Measurements from ENCODE around the gene NUP210. TPM values are rescaled to one million over a fixed set of nuclear protein-coding genes. Genes with fewer than 3 reads are reported as not detected.
"Not testable (repeated sequence)": the region's sequence is repeated elsewhere in the genome, so short reads cannot be mapped to it uniquely, and the experiment has no call there.

Gene NUP210
- total RNA-seq, 1 donor from 2014 or later, result 164 TPM

GRCh38 chr3:13451301-13451673 lies 31.2 kb upstream of the NUP210 start:
- Mint-ChIP-seq H3K27me3 (no peaks in the 10 kb centered on the region), H3K27ac (peak overlapping the region; percentile 95), H3K4me1 (peaks cover 18% of the 10 kb centered on the region), H3K9me3 (no peaks in the 10 kb centered on the region), H3K36me3 (ENCODE audit: low read depth) (no peaks in the 10 kb centered on the region), H3K4me3 (peak overlapping the region; percentile 95)
- intact Hi-C loops (cut with micrococcal nuclease), result loop anchor here (1.0 kb wide), 2 partner anchors 30 to 37 kb away; no protein-coding TSS in a partner anchor
- no peak for DNase-seq

GRCh38 chr3:13442882-13443281 lies 22.8 kb upstream of the NUP210 start:
- intact Hi-C loops (cut with micrococcal nuclease); H3K27me3 Mint-ChIP-seq: not testable (repeated sequence)

GRCh38 chr3:13440204-13440817 lies 20.2 kb upstream of the NUP210 start:
- Mint-ChIP-seq H3K27ac (no peak overlapping the region), H3K9me3 (no peaks in the 10 kb centered on the region), H3K27me3 (peaks cover 17% of the 10 kb centered on the region), H3K4me1 (peaks cover 3% of the 10 kb centered on the region), H3K4me3 (no peak overlapping the region), H3K36me3 (ENCODE audit: low read depth) (no peaks in the 10 kb centered on the region)
- intact Hi-C loops (cut with micrococcal nuclease), result no loop called here
- no peak for DNase-seq

More at GRCh38 chr3:13442882-13443281, 22.8 kb upstream of the NUP210 start:
- not testable (repeated sequence) for H3K4me3 Mint-ChIP-seq; H3K36me3 Mint-ChIP-seq (ENCODE audit: low read depth); DNase-seq; H3K4me1 Mint-ChIP-seq; H3K27ac Mint-ChIP-seq; H3K9me3 Mint-ChIP-seq

GRCh38 chr3:13436213-13436612 lies 16.1 kb upstream of the NUP210 start:
- H3K27ac Mint-ChIP-seq; H3K4me1 Mint-ChIP-seq; H3K4me3 Mint-ChIP-seq; H3K36me3 Mint-ChIP-seq (ENCODE audit: low read depth); intact Hi-C loops (cut with micrococcal nuclease); DNase-seq; H3K9me3 Mint-ChIP-seq: not testable (repeated sequence)
- H3K27me3 Mint-ChIP-seq, result peaks cover 20% of the 10 kb centered on the region

- Mint-ChIP-seq H3K27me3 (peaks cover 17% of the 10 kb centered on the region), H3K36me3 (ENCODE audit: low read depth) (no peaks in the 10 kb centered on the region), H3K9me3 (peaks cover 3% of the 10 kb centered on the region), H3K4me1 (peaks cover 4% of the 10 kb centered on the region), H3K4me3 (no peak overlapping the region), H3K27ac (no peak overlapping the region)
- no peak for DNase-seq
- intact Hi-C loops (cut with micrococcal nuclease), result no loop called here
Measured at GRCh38 chr3:13433912-13434311, 13.8 kb upstream of the NUP210 start.

GRCh38 chr3:13432093-13432492 lies 12.0 kb upstream of the NUP210 start:
- intact Hi-C loops (cut with micrococcal nuclease), result no loop called here
- DNase-seq, result no peak
- Mint-ChIP-seq H3K9me3 (peaks cover 3% of the 10 kb centered on the region), H3K27ac (no peak overlapping the region), H3K36me3 (ENCODE audit: low read depth) (no peaks in the 10 kb centered on the region), H3K27me3 (peaks cover 15% of the 10 kb centered on the region), H3K4me3 (no peak overlapping the region), H3K4me1 (peaks cover 11% of the 10 kb centered on the region)

- H3K27ac Mint-ChIP-seq; H3K4me3 Mint-ChIP-seq; DNase-seq; H3K36me3 Mint-ChIP-seq (ENCODE audit: low read depth); H3K9me3 Mint-ChIP-seq; H3K27me3 Mint-ChIP-seq; intact Hi-C loops (cut with micrococcal nuclease): not testable (repeated sequence)
- peaks cover 16% of the 10 kb centered on the region for H3K4me1 Mint-ChIP-seq
Measured at GRCh38 chr3:13430411-13430875, 10.3 kb upstream of the NUP210 start.

- DNase-seq, result no peak
- no peaks in the 10 kb centered on the region for H3K36me3 Mint-ChIP-seq (ENCODE audit: low read depth)
- H3K4me3 Mint-ChIP-seq, result no peak overlapping the region
- intact Hi-C loops (cut with micrococcal nuclease), result no loop called here
- H3K9me3 Mint-ChIP-seq, result peaks cover 3% of the 10 kb centered on the region
- H3K27ac Mint-ChIP-seq, result no peak overlapping the region
- H3K27me3 Mint-ChIP-seq, result peaks cover 2% of the 10 kb centered on the region
- H3K4me1 Mint-ChIP-seq, result peaks cover 20% of the 10 kb centered on the region
Measured at GRCh38 chr3:13429631-13430291, 9.6 kb upstream of the NUP210 start.

GRCh38 chr3:13428678-13429077 lies 8.6 kb upstream of the NUP210 start:
- H3K27me3 Mint-ChIP-seq; intact Hi-C loops (cut with micrococcal nuclease); H3K9me3 Mint-ChIP-seq; DNase-seq; H3K36me3 Mint-ChIP-seq (ENCODE audit: low read depth): not testable (repeated sequence)
- peak overlapping the region; percentile 80 for H3K27ac Mint-ChIP-seq
- H3K4me1 Mint-ChIP-seq, result peaks cover 24% of the 10 kb centered on the region
- peak overlapping the region; percentile 39 for H3K4me3 Mint-ChIP-seq

- peak; percentile 77 for DNase-seq
- intact Hi-C loops (cut with micrococcal nuclease), result no loop called here
- no peaks in the 10 kb centered on the region for H3K27me3 Mint-ChIP-seq
- peak overlapping the region; percentile 80 for H3K27ac Mint-ChIP-seq
- peaks cover 24% of the 10 kb centered on the region for H3K4me1 Mint-ChIP-seq
- H3K9me3 Mint-ChIP-seq, result peaks cover 3% of the 10 kb centered on the region
- H3K4me3 Mint-ChIP-seq, result peak overlapping the region; percentile 39
- no peaks in the 10 kb centered on the region for H3K36me3 Mint-ChIP-seq (ENCODE audit: low read depth)
Measured at GRCh38 chr3:13427662-13428603, 7.8 kb upstream of the NUP210 start.

GRCh38 chr3:13426591-13426990 lies 6.5 kb upstream of the NUP210 start:
- no peak for DNase-seq
- Mint-ChIP-seq H3K9me3 (peaks cover 3% of the 10 kb centered on the region), H3K27me3 (no peaks in the 10 kb centered on the region), H3K27ac (no peak overlapping the region), H3K36me3 (ENCODE audit: low read depth) (no peaks in the 10 kb centered on the region), H3K4me3 (no peak overlapping the region), H3K4me1 (peaks cover 33% of the 10 kb centered on the region)
- intact Hi-C loops (cut with micrococcal nuclease), result no loop called here

- Mint-ChIP-seq H3K9me3 (peaks cover 3% of the 10 kb centered on the region), H3K36me3 (ENCODE audit: low read depth) (no peaks in the 10 kb centered on the region), H3K27me3 (peaks cover 2% of the 10 kb centered on the region), H3K4me1 (peaks cover 42% of the 10 kb centered on the region), H3K27ac (no peak overlapping the region), H3K4me3 (no peak overlapping the region)
- intact Hi-C loops (cut with micrococcal nuclease), result no loop called here
- DNase-seq, result no peak
Measured at GRCh38 chr3:13425689-13426088, 5.6 kb upstream of the NUP210 start.

GRCh38 chr3:13424865-13425617 lies 4.9 kb upstream of the NUP210 start:
- intact Hi-C loops (cut with micrococcal nuclease), result no loop called here
- H3K27me3 Mint-ChIP-seq, result peaks cover 3% of the 10 kb centered on the region
- no peak for DNase-seq
- H3K4me3 Mint-ChIP-seq, result no peak overlapping the region
- H3K4me1 Mint-ChIP-seq, result peaks cover 44% of the 10 kb centered on the region
- H3K36me3 Mint-ChIP-seq (ENCODE audit: low read depth), result no peaks in the 10 kb centered on the region
- no peak overlapping the region for H3K27ac Mint-ChIP-seq
- H3K9me3 Mint-ChIP-seq, result peaks cover 3% of the 10 kb centered on the region

All from activated CD4-positive, alpha-beta T cell treated with anti-CD3 and anti-CD28 coated beads, Interleukin-2, amount 10 ng/mL, durations not matched to agents 24 days and 14 days (primary cell).